GM21447 (cell line): ENCODE measurements around the gene LEF1.

ENCODE experiments used
- ATAC-seq: cut with Tn5 transposase; IDR thresholded peaks from one replicate; pipeline ENCODE4 v1.9.1; 2021; ENCODE audit not compliant: unreplicated experiment

Gene LEF1

GRCh38 chr4:108114503-108114902 lies 54.2 kb downstream of the LEF1 start:
- ATAC-seq, result no peak

- ATAC-seq, result no peak
These were observed 55.5 kb downstream of the LEF1 start for GRCh38 chr4:108113229-108113628.

GRCh38 chr4:108111781-108112180 lies 57.0 kb downstream of the LEF1 start:
- no peak for ATAC-seq

GRCh38 chr4:108110450-108110849 lies 58.3 kb downstream of the LEF1 start:
- no peak for ATAC-seq

GRCh38 chr4:108109997-108110416 lies 58.7 kb downstream of the LEF1 start:
- peak; percentile 93 for ATAC-seq

GRCh38 chr4:108109111-108109510 lies 59.6 kb downstream of the LEF1 start:
- no peak for ATAC-seq

GRCh38 chr4:108107729-108108382 lies 60.9 kb downstream of the LEF1 start:
- ATAC-seq, result no peak

- ATAC-seq, result no peak
These were observed 61.6 kb downstream of the LEF1 start for GRCh38 chr4:108107101-108107500.

- no peak for ATAC-seq
These were observed 62.5 kb downstream of the LEF1 start for GRCh38 chr4:108106186-108106585.

- no peak for ATAC-seq
These were observed 65.5 kb downstream of the LEF1 start for GRCh38 chr4:108103099-108103862.

GRCh38 chr4:108100827-108101226 lies 67.9 kb downstream of the LEF1 start:
- no peak for ATAC-seq

- no peak for ATAC-seq
These were observed 68.9 kb downstream of the LEF1 start for GRCh38 chr4:108099838-108100237.

- no peak for ATAC-seq
These were observed 70.7 kb downstream of the LEF1 start for GRCh38 chr4:108097990-108098553.

GRCh38 chr4:108094923-108095482 lies 73.7 kb downstream of the LEF1 start:
- ATAC-seq, result no peak

- no peak for ATAC-seq
These were observed 74.6 kb downstream of the LEF1 start for GRCh38 chr4:108094131-108094530.

GRCh38 chr4:108092288-108092687 lies 76.4 kb downstream of the LEF1 start:
- no peak for ATAC-seq

GRCh38 chr4:108087293-108087967 lies 81.3 kb downstream of the LEF1 start:
- no peak for ATAC-seq

- no peak for ATAC-seq
These were observed 87.5 kb downstream of the LEF1 start for GRCh38 chr4:108081256-108081655.

GRCh38 chr4:108080747-108081146 lies 88.0 kb downstream of the LEF1 start:
- ATAC-seq, result no peak

- no peak for ATAC-seq
These were observed 90.6 kb downstream of the LEF1 start for GRCh38 chr4:108078024-108078733.

GRCh38 chr4:108072300-108072699 lies 96.4 kb downstream of the LEF1 start:
- ATAC-seq, result no peak
